HCT116 (cell line): ENCODE measurements around the gene ALMS1. TPM values are rescaled to one million over a fixed set of nuclear protein-coding genes. Genes with fewer than 3 reads are reported as not detected.
A peak's percentile ranks its signal among the peaks of the same experiment; 100 is the strongest.

Source experiments
- ATAC-seq: fragments of 200-7000 bp; cut with Tn5 transposase; 2 replicates; pipeline ENCODE4 v1.9.1; 2020; ENCODE audit warnings: mild to moderate bottlenecking, moderate library complexity
- BruUV-seq: library from RNA; stranded (reverse); fragments of 400-500 nt; replicated peaks from 2 replicates; lab custom pipeline; 2021; lab: Mats Ljungman, UMichigan
- CTCF ChIA-PET: fragments of 300-600 bp; sonication (Branson Sonifier 250); formaldehyde crosslinking; loops from one replicate; lab custom pipeline; 2021; ENCODE audit warnings: antibody characterized with exemption; lab: Charles Lee
- POLR2A ChIA-PET: fragments of 300-600, 350-600 bp; sonication (Branson Sonifier 250); formaldehyde crosslinking; loops from one replicate; lab custom pipeline; 2021; ENCODE audit warnings: antibody characterized with exemption; lab: Charles Lee
- RAD21 ChIA-PET, 2 experiments: fragments of 300-600 bp; sonication (Branson Sonifier 250); formaldehyde crosslinking; loops; one replicate each; lab custom pipeline; 2023; ENCODE audit warnings: low total read pairs in 2 of 2; ENCODE audit not compliant: uncharacterized antibody in 2 of 2, unreplicated experiment in 2 of 2, low non-redundant PET in 1 of 2; lab: Charles Lee
- DNase-seq: peaks from one replicate; pipeline ENCODE4 v3.0.0-alpha.2; 2010; ENCODE audit warnings: low read depth, low spot score
- H2AFZ ChIP-seq: fragments of 200-600 bp; shearing (Covaris generic), sonication (generic); 2 replicates; pipeline ENCODE4 v1.6.1; 2017; ENCODE audit warnings: low read depth, mixed run types, mixed read lengths, antibody characterized with exemption, low read length; ENCODE audit not compliant: poor library complexity, severe bottlenecking
- H3K27ac ChIP-seq: 2 replicates; pipeline ENCODE4 v1.5.1; 2012; ENCODE audit warnings: low read depth, low read length
- H3K27me3 ChIP-seq: fragments of 200-600 bp; sonication (generic); 2 replicates; pipeline ENCODE4 v1.6.1; 2016; ENCODE audit warnings: mixed run types, low read length, mixed read lengths; ENCODE audit not compliant: insufficient read depth
- H3K36me3 ChIP-seq, 2 experiments: fragments of 200-500 bp in 1 of 2; fragments of 200-600 bp in 1 of 2; sonication (Bioruptor generic) in 1 of 2; sonication (generic) in 1 of 2; 2 replicates each; pipeline versions ENCODE4 v1.5.1 to v1.6.1; 2014 to 2016; ENCODE audit warnings: low read length in 2 of 2, inconsistent platforms in 1 of 2, mixed read lengths in 1 of 2, mixed run types in 1 of 2; ENCODE audit not compliant: insufficient read depth in 2 of 2, control insufficient read depth in 1 of 2
- H3K4me1 ChIP-seq, 2 experiments: fragments of 200-600 bp in 1 of 2; sonication (generic) in 1 of 2; 2 replicates each; pipeline versions ENCODE4 v1.5.1 to v1.6.1; 2012 to 2017; ENCODE audit warnings: low read length in 2 of 2, inconsistent platforms in 1 of 2, mild to moderate bottlenecking in 1 of 2, mixed read lengths in 1 of 2, mixed run types in 1 of 2, moderate library complexity in 1 of 2; ENCODE audit not compliant: insufficient read depth in 2 of 2, control insufficient read depth in 1 of 2
- H3K4me2 ChIP-seq: fragments of 200-600 bp; sonication (generic); 2 replicates; pipeline ENCODE4 v1.6.1; 2017; ENCODE audit warnings: mixed run types, low read length, mixed read lengths
- H3K4me3 ChIP-seq, 2 experiments: fragments of 200-600 bp in 1 of 2; sonication (generic) in 1 of 2; replicated peaks in 1 of 2; 2 replicates each; pipeline ENCODE4 v1.5.1; 2011 to 2016; ENCODE audit warnings: low read length in 2 of 2, control low read depth in 1 of 2, low read depth in 1 of 2, mild to moderate bottlenecking in 1 of 2, mixed read lengths in 1 of 2, mixed run types in 1 of 2
- H3K79me2 ChIP-seq: fragments of 200-600 bp; sonication (generic); 2 replicates; pipeline ENCODE4 v1.6.1; 2017; ENCODE audit warnings: mild to moderate bottlenecking, mixed run types, low read length, moderate library complexity, mixed read lengths; ENCODE audit not compliant: insufficient read depth
- H3K9ac ChIP-seq: fragments of 200-600 bp; sonication (generic); 2 replicates; pipeline ENCODE4 v1.6.1; 2016; ENCODE audit warnings: low read length, mixed read lengths
- H3K9me2 ChIP-seq: fragments of 200-600 bp; sonication (generic), shearing (Covaris generic); 2 replicates; pipeline ENCODE4 v1.6.1; 2017; ENCODE audit warnings: mixed run types, mild to moderate bottlenecking, moderate library complexity; ENCODE audit not compliant: insufficient read depth
- H3K9me3 ChIP-seq, 2 experiments: fragments of 200-500 bp in 1 of 2; fragments of 200-600 bp in 1 of 2; sonication (Bioruptor generic) in 1 of 2; sonication (generic) in 1 of 2; 2 replicates each; pipeline ENCODE4 v1.6.1; 2014 to 2017; ENCODE audit warnings: low read length in 2 of 2, mixed read lengths in 2 of 2, inconsistent platforms in 1 of 2, low read depth in 1 of 2, mild to moderate bottlenecking in 1 of 2, mixed run types in 1 of 2, moderate library complexity in 1 of 2; ENCODE audit not compliant: control insufficient read depth in 1 of 2, insufficient read depth in 1 of 2
- H4K20me1 ChIP-seq: fragments of 200-600 bp; sonication (generic), shearing (Covaris generic); 2 replicates; pipeline ENCODE4 v1.6.1; 2017; ENCODE audit warnings: mixed run types, mild to moderate bottlenecking, moderate library complexity; ENCODE audit not compliant: insufficient read depth
- ATF3 ChIP-seq: IDR thresholded peaks from 2 replicates; pipeline ENCODE4 v1.6.1; 2012
- CBX3 ChIP-seq: IDR thresholded peaks from 2 replicates; pipeline ENCODE4 v1.6.1; 2012; ENCODE audit warnings: low read depth
- CEBPB ChIP-seq: IDR thresholded peaks from 2 replicates; pipeline ENCODE4 v1.6.1; 2012; ENCODE audit warnings: low read depth
- ELF1 ChIP-seq: IDR thresholded peaks from 2 replicates; pipeline ENCODE4 v1.6.1; 2012; ENCODE audit warnings: low read depth, borderline replicate concordance
- FOSL1 ChIP-seq: IDR thresholded peaks from 2 replicates; pipeline ENCODE4 v1.6.1; 2012; ENCODE audit warnings: low read depth
- JUND ChIP-seq: IDR thresholded peaks from 2 replicates; pipeline ENCODE4 v1.6.1; 2012
- MAX ChIP-seq: IDR thresholded peaks from 2 replicates; pipeline ENCODE4 v1.6.1; 2012
- POLR2A ChIP-seq: IDR thresholded peaks from 2 replicates; pipeline ENCODE4 v1.7.0; 2011; ENCODE audit warnings: borderline replicate concordance; ENCODE audit not compliant: insufficient read depth, insufficient read length; ENCODE audit errors: extremely low read depth
- POLR2AphosphoS5 ChIP-seq: IDR thresholded peaks from 2 replicates; pipeline ENCODE4 v1.6.1; 2011; ENCODE audit warnings: mild to moderate bottlenecking, low read depth, low read length, moderate library complexity
- RAD21 ChIP-seq: IDR thresholded peaks from 2 replicates; pipeline ENCODE4 v1.6.1; 2012; ENCODE audit warnings: low read depth, mild to moderate bottlenecking
- REST ChIP-seq: IDR thresholded peaks from 2 replicates; pipeline ENCODE4 v1.6.1; 2012; ENCODE audit warnings: low read depth
- SP1 ChIP-seq: IDR thresholded peaks from 2 replicates; pipeline ENCODE4 v1.6.1; 2012; ENCODE audit warnings: low read depth
- YY1 ChIP-seq: IDR thresholded peaks from 2 replicates; pipeline ENCODE4 v1.6.1; 2011; ENCODE audit warnings: low read length, low read depth, moderate library complexity, mild to moderate bottlenecking; ENCODE audit not compliant: insufficient replicate concordance; ENCODE audit errors: extremely low read depth
- intact Hi-C: fragments of 100-400 bp; cut with micrococcal nuclease; formaldehyde crosslinking; loops from 2 replicates; pipeline ENCODE4 v1.10.0; 2022
- total RNA-seq: library from RNA; stranded (reverse); gene quantifications from one replicate; pipeline ENCODE4 v1.2.1, GENCODE V29; 2021; ENCODE audit not compliant: unreplicated experiment

ALMS1 gene
- total RNA-seq, 1 experiment from 2014 or later: 20.5 TPM

- Histone ChIP-seq H3K4me3 (peak overlapping the region in 1 of 2 experiments; percentile 6; a peak in 1 of 4 replicates), H3K27me3 (no peaks in the 10 kb centered on the region), H2AFZ (no peak overlapping the region), H3K9me3 (no peaks in the 10 kb centered on the region), H3K4me1 (peaks cover 3 to 16% of the 10 kb centered on the region in 2 experiments; a peak in 3 of 4 replicates), H3K79me2 (no peaks in the 10 kb centered on the region), H3K9me2 (no peaks in the 10 kb centered on the region), H3K36me3 (peaks cover 0 to 9% of the 10 kb centered on the region in 2 experiments; a peak in 1 of 4 replicates), H3K27ac (no peak overlapping the region; the same call in 1 of the 2 replicates), H3K4me2 (peak overlapping the region; percentile 55), H4K20me1 (no peaks in the 10 kb centered on the region), H3K9ac (no peak overlapping the region)
- DNase-seq: peak; percentile 82
- ATAC-seq: peak; percentile 99
- CTCF ChIA-PET: no interaction called here
- TF ChIP-seq CEBPB: peak; percentile 34; the same call in 1 of the 2 replicates
- TF ChIP-seq MAX: peak; percentile 36; the same call in 1 of the 2 replicates
- TF ChIP-seq POLR2AphosphoS5: 0 out of 2 replicates have a peak, but pooled peaks have one; percentile 24
- no peak for TF ChIP-seq RAD21
- TF ChIP-seq YY1: no peak
- TF ChIP-seq ELF1: no peak
- peak; percentile 70 for TF ChIP-seq JUND
- peak; percentile 79 for TF ChIP-seq FOSL1
- TF ChIP-seq ATF3: no peak
- no peak for TF ChIP-seq POLR2A
- peak; percentile 87 for TF ChIP-seq CBX3
- TF ChIP-seq SP1: peak; percentile 70; the same call in 1 of the 2 replicates
- no peak for TF ChIP-seq REST
- no TSS peak for BruUV-seq
- intact Hi-C loops: no loop called here
- POLR2A ChIA-PET: no interaction called here
- RAD21 ChIA-PET: no interaction called here
These were observed 108.4 kb downstream of the ALMS1 start for GRCh38 chr2:73494031-73494430.
